Mucosa of descending colon (tissue), 3 donors: ENCODE measurements around the gene TMEM258. TPM values are rescaled to one million over a fixed set of nuclear protein-coding genes. Genes with fewer than 3 reads are reported as not detected.

Source experiments
- ATAC-seq: fragments of 200-7000 bp; cut with Tn5 transposase; one replicate; pipeline ENCODE4 v1.9.1; 2020; ENCODE audit warnings: mild to moderate bottlenecking, moderate library complexity
- DNase-seq, 3 donors: peaks; one replicate each; pipeline ENCODE4 v3.0.0-alpha.2; 2020
- H3K36me3 ChIP-seq: fragments of 200-600 bp; one replicate; pipeline ENCODE4 v1.8.0; 2021; ENCODE audit warnings: low read depth, mild to moderate bottlenecking
- H3K4me1 ChIP-seq: fragments of 200-600 bp; one replicate; pipeline ENCODE4 v1.8.0; 2021; ENCODE audit warnings: low read depth, mild to moderate bottlenecking
- H3K4me3 ChIP-seq: fragments of 200-600 bp; one replicate; pipeline ENCODE4 v1.8.0; 2021; ENCODE audit warnings: mild to moderate bottlenecking
- H3K9me3 ChIP-seq: fragments of 200-600 bp; one replicate; pipeline ENCODE4 v1.8.0; 2021; ENCODE audit warnings: mild to moderate bottlenecking
- CTCF ChIP-seq: fragments of 200-600 bp; IDR thresholded peaks from one replicate; pipeline ENCODE4 v1.8.0; 2022; ENCODE audit warnings: antibody characterized with exemption, mild to moderate bottlenecking
- intact Hi-C, 2 donors: fragments of 100-400 bp; cut with DNase I in 1 of 2; cut with micrococcal nuclease in 1 of 2; formaldehyde crosslinking; loops; one replicate each; pipeline versions ENCODE4 v1.11.0 to v1.11.1; 2022; cut with DNase I, micrococcal nuclease
- total RNA-seq, 3 donors: library from RNA; stranded (reverse); fragmentation: NEBNext Ultra II Directional in 2 of 3; extraction: Animal tissue kit (Norgen Biotek cat#: 25700) in 2 of 3; gene quantifications; one replicate each; pipeline versions ENCODE4 v1.2.1 to v1.2.4, GENCODE V29; 2021 to 2023
- donor health status: DM: no; HTN: no; CAD: no; lungs with moderate emphysema.
- donor health status: DM: no; HTN: no; CAD: no.
- donor health status: DM: no; HTN: yes; CAD: no.

Gene TMEM258
- total RNA-seq, 3 donors from 2014 or later, result 56.1 to 107 (median 74.6) TPM

- ATAC-seq, result no peak
- Histone ChIP-seq H3K36me3 (no peaks in the 10 kb centered on the region), H3K4me1 (peaks cover 17% of the 10 kb centered on the region), H3K9me3 (no peaks in the 10 kb centered on the region), H3K4me3 (no peak overlapping the region)
- TF ChIP-seq CTCF, result no peak
- intact Hi-C loops, result no loop called here
- no peak for DNase-seq
Observed at GRCh38 chr11:61817471-61818202, 25.2 kb upstream of the TMEM258 start.

- ATAC-seq, result peak; percentile 45
- peak; percentile 22 for TF ChIP-seq CTCF
- Histone ChIP-seq H3K4me1 (peaks cover 17% of the 10 kb centered on the region), H3K4me3 (peak within 1 kb of the TSS; percentile 14), H3K36me3 (no peaks in the 10 kb centered on the region), H3K9me3 (no peaks in the 10 kb centered on the region)
- intact Hi-C loops, result no loop called here
- DNase-seq, result peak; percentile 75 to 88 (median 82)
Observed at GRCh38 chr11:61816736-61817455, 24.5 kb upstream of the TMEM258 start, which contains the start of gene FADS1. Gene FADS1, minus strand, starts transcription at chr11:61817003. Its CDS starts 74 bp downstream, at chr11:61816929.

GRCh38 chr11:61815790-61816735 lies 23.7 kb upstream of the TMEM258 start:
- H3K9me3 ChIP-seq, result no peaks in the 10 kb centered on the region
- peak overlapping the region; percentile 14 for H3K4me3 ChIP-seq
- peaks cover 17% of the 10 kb centered on the region for H3K4me1 ChIP-seq
- DNase-seq (peak; percentile 33 to 70 (median 63)), ATAC-seq (peak; percentile 23)
- H3K36me3 ChIP-seq, result no peaks in the 10 kb centered on the region
- TF ChIP-seq CTCF, result no peak
- intact Hi-C loops, result no loop called here

- ATAC-seq, result peak; percentile 82
- peak; percentile 83 to 92 (median 89) for DNase-seq
- H3K4me1 ChIP-seq, result peaks cover 17% of the 10 kb centered on the region
- intact Hi-C loops, result no loop called here
- TF ChIP-seq CTCF, result no peak
- no peaks in the 10 kb centered on the region for H3K36me3 ChIP-seq
- H3K9me3 ChIP-seq, result no peaks in the 10 kb centered on the region
- no peak overlapping the region for H3K4me3 ChIP-seq
Observed at GRCh38 chr11:61814958-61815789, 22.8 kb upstream of the TMEM258 start.
